GM21825 (cell line): ENCODE data around the gene GALNT17.

ENCODE experiments used
- ATAC-seq: cut with Tn5 transposase; IDR thresholded peaks from one replicate; pipeline ENCODE4 v1.9.1; 2021; ENCODE audit warnings: mild to moderate bottlenecking, moderate library complexity; ENCODE audit not compliant: unreplicated experiment

Gene GALNT17

GRCh38 chr7:71329030-71329660 lies 197.2 kb downstream of the GALNT17 start:
- ATAC-seq = no peak

- no peak for ATAC-seq
These were observed 200.3 kb downstream of the GALNT17 start for GRCh38 chr7:71332207-71332606.

GRCh38 chr7:71334541-71334940 lies 202.6 kb downstream of the GALNT17 start:
- ATAC-seq = no peak

- no peak for ATAC-seq
These were observed 206.9 kb downstream of the GALNT17 start for GRCh38 chr7:71338866-71339265.

GRCh38 chr7:71339924-71340323 lies 208.0 kb downstream of the GALNT17 start:
- no peak for ATAC-seq

- no peak for ATAC-seq
These were observed 210.3 kb downstream of the GALNT17 start for GRCh38 chr7:71342202-71342601.

GRCh38 chr7:71343039-71343438 lies 211.1 kb downstream of the GALNT17 start:
- no peak for ATAC-seq

GRCh38 chr7:71343892-71344291 lies 211.9 kb downstream of the GALNT17 start:
- ATAC-seq = no peak

- no peak for ATAC-seq
These were observed 213.4 kb downstream of the GALNT17 start for GRCh38 chr7:71345117-71345884.

GRCh38 chr7:71348821-71349681 lies 217.1 kb downstream of the GALNT17 start:
- no peak for ATAC-seq

GRCh38 chr7:71349682-71350481 lies 217.9 kb downstream of the GALNT17 start:
- no peak for ATAC-seq

- no peak for ATAC-seq
These were observed 218.7 kb downstream of the GALNT17 start for GRCh38 chr7:71350680-71351079.

- ATAC-seq = no peak
These were observed 222.8 kb downstream of the GALNT17 start for GRCh38 chr7:71354716-71355115.

GRCh38 chr7:71361451-71362032 lies 229.6 kb downstream of the GALNT17 start:
- no peak for ATAC-seq

- ATAC-seq = no peak
These were observed 230.3 kb downstream of the GALNT17 start for GRCh38 chr7:71362240-71362639.

GRCh38 chr7:71363223-71363622 lies 231.3 kb downstream of the GALNT17 start:
- no peak for ATAC-seq

GRCh38 chr7:71363627-71364026 lies 231.7 kb downstream of the GALNT17 start:
- ATAC-seq = no peak

GRCh38 chr7:71364551-71364950 lies 232.6 kb downstream of the GALNT17 start:
- no peak for ATAC-seq

GRCh38 chr7:71372991-71373390 lies 241.0 kb downstream of the GALNT17 start:
- ATAC-seq = no peak

GRCh38 chr7:71377062-71377461 lies 245.1 kb downstream of the GALNT17 start:
- no peak for ATAC-seq
